ENCODE measurements around the gene LMF1. TPM values are rescaled to one million over a fixed set of nuclear protein-coding genes. Genes with fewer than 3 reads are reported as not detected.

LMF1 gene
- total RNA-seq, 4 donors from 2014 or later, result 14.9 to 33.7 (median 27.1) TPM

- DNase-seq (ENCODE audit: low spot score) (no peak), ATAC-seq (ENCODE audit: low FRiP score) (no peak)
- TF ChIP-seq CTCF (IDR thresholded peaks at IDR 0.05), result no peak
Observed at GRCh38 chr16:981695-982144, 10.9 kb upstream of the LMF1 start, which contains the start of gene SOX8. SOX8 (plus strand) TSS chr16:981770; CDS start chr16:981923, 153 bp downstream.

GRCh38 chr16:980595-980854 is 9.7 kb upstream of the LMF1 start:
- TF ChIP-seq CTCF (IDR thresholded peaks at IDR 0.05), result no peak
- ATAC-seq (ENCODE audit: low FRiP score) (no peak), DNase-seq (ENCODE audit: low spot score) (no peak)

GRCh38 chr16:979859-980594 is 9.2 kb upstream of the LMF1 start:
- no peak for ATAC-seq (ENCODE audit: low FRiP score)
- no peak for DNase-seq (ENCODE audit: low spot score)
- no peak for TF ChIP-seq CTCF (IDR thresholded peaks at IDR 0.05)

- no peak for TF ChIP-seq CTCF (IDR thresholded peaks at IDR 0.05)
- no peak for ATAC-seq (ENCODE audit: low FRiP score)
- no peak for DNase-seq (ENCODE audit: low spot score)
Observed at GRCh38 chr16:979147-979546, 8.4 kb upstream of the LMF1 start.

GRCh38 chr16:978403-978802 is 7.6 kb upstream of the LMF1 start:
- no peak for TF ChIP-seq CTCF (IDR thresholded peaks at IDR 0.05)
- DNase-seq (ENCODE audit: low spot score) (no peak), ATAC-seq (ENCODE audit: low FRiP score) (no peak)

GRCh38 chr16:977896-978295 is 7.1 kb upstream of the LMF1 start:
- TF ChIP-seq CTCF (IDR thresholded peaks at IDR 0.05), result no peak
- ATAC-seq (ENCODE audit: low FRiP score) (no peak), DNase-seq (ENCODE audit: low spot score) (no peak)

GRCh38 chr16:977081-977701 is 6.4 kb upstream of the LMF1 start:
- no peak for ATAC-seq (ENCODE audit: low FRiP score)

More at GRCh38 chr16:977081-977701, 6.4 kb upstream of the LMF1 start:
- TF ChIP-seq CTCF (IDR thresholded peaks at IDR 0.05), result no peak
- DNase-seq (ENCODE audit: low spot score), result no peak
